ENCODE results near the gene MLEC. TPM values are rescaled to one million over a fixed set of nuclear protein-coding genes. Genes with fewer than 3 reads are reported as not detected.
"Not testable (repeated sequence)": the region's sequence is repeated elsewhere in the genome, so short reads cannot be mapped to it uniquely, and the experiment has no call there.

Gene MLEC
- total RNA-seq, 3 donors from 2014 or later (not counting 1 experiment from before 2014, with no cell fraction given) = 47.4 to 52.8 (median 49.6) TPM

DNA sequence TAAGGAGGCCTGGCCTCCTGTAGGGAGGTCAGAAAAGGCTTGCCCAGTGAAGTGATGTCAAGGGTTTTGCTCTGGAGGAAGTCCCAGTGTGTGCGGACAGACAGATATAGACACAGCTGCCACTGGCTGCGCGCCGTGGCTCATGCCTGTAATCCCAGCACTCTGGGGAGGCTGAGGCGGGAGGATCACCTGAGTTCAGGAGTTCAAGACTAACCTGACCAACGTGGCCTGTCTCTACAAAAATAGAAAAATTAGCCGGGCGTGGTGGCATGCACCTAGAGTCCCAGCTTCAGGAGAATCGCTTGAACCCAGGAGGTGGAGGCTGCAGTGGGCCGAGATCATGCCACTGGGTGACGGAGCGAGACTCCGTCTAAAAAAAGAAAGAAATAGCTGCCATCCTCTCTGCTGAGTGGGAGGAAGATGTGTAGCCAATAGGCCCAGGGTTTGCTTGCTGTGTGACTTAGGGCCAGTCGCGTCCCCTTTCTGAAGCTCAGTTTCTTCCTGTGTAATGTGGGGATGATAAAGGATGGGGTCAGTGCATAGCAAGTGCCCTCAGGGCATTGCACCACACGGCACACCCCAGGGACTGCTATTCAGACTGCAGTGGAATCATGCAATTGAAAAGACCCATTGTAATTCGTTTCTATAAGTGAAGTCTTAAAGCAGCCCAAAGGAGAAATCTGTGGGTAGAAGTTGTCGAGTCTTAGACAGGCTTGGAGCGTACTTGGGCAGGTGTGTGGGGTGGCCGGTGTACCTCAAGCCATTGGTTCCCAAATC, 18.7 kb upstream of the MLEC start:
- H3K27ac Mint-ChIP-seq = no peak overlapping the region
- Histone ChIP-seq H3K27ac (ENCODE audit: low read length) (no peak overlapping the region), H3K4me1 (ENCODE audit: control insufficient read depth, insufficient read depth, low read length) (no peaks in the 10 kb centered on the region), H3K4me3 (ENCODE audit: low read length) (no peak overlapping the region), H3K36me3 (ENCODE audit: control insufficient read depth, insufficient read depth, low read length) (no peaks in the 10 kb centered on the region), H3K9me3 (ENCODE audit: control insufficient read depth, insufficient read depth, low read length) (no peaks in the 10 kb centered on the region), H3K27me3 (ENCODE audit: control insufficient read depth, insufficient read depth, low read length) (no peaks in the 10 kb centered on the region)
- ATAC-seq (no peak), DNase-seq (no peak)
- H3K4me3 Mint-ChIP-seq = no peak overlapping the region
- TF ChIP-seq, protein P1, sequence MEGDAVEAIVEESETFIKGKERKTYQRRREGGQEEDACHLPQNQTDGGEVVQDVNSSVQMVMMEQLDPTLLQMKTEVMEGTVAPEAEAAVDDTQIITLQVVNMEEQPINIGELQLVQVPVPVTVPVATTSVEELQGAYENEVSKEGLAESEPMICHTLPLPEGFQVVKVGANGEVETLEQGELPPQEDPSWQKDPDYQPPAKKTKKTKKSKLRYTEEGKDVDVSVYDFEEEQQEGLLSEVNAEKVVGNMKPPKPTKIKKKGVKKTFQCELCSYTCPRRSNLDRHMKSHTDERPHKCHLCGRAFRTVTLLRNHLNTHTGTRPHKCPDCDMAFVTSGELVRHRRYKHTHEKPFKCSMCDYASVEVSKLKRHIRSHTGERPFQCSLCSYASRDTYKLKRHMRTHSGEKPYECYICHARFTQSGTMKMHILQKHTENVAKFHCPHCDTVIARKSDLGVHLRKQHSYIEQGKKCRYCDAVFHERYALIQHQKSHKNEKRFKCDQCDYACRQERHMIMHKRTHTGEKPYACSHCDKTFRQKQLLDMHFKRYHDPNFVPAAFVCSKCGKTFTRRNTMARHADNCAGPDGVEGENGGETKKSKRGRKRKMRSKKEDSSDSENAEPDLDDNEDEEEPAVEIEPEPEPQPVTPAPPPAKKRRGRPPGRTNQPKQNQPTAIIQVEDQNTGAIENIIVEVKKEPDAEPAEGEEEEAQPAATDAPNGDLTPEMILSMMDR (IDR thresholded peaks at IDR 0.05) = no peak
- peaks cover 0 to 5% of the 10 kb centered on the region in 2 donors for H3K27me3 Mint-ChIP-seq (ENCODE audit: low read depth in 2 of 2)
- no peaks in the 10 kb centered on the region for H3K4me1 Mint-ChIP-seq
- no peaks in the 10 kb centered on the region for H3K9me3 Mint-ChIP-seq
- H3K36me3 Mint-ChIP-seq = no peaks in the 10 kb centered on the region
- WGBS (ENCODE audit: insufficient coverage) = 84% methylated on average over 20 of the region's 20 CpGs
- intact Hi-C loops (cut with micrococcal nuclease) = no loop called here

DNA sequence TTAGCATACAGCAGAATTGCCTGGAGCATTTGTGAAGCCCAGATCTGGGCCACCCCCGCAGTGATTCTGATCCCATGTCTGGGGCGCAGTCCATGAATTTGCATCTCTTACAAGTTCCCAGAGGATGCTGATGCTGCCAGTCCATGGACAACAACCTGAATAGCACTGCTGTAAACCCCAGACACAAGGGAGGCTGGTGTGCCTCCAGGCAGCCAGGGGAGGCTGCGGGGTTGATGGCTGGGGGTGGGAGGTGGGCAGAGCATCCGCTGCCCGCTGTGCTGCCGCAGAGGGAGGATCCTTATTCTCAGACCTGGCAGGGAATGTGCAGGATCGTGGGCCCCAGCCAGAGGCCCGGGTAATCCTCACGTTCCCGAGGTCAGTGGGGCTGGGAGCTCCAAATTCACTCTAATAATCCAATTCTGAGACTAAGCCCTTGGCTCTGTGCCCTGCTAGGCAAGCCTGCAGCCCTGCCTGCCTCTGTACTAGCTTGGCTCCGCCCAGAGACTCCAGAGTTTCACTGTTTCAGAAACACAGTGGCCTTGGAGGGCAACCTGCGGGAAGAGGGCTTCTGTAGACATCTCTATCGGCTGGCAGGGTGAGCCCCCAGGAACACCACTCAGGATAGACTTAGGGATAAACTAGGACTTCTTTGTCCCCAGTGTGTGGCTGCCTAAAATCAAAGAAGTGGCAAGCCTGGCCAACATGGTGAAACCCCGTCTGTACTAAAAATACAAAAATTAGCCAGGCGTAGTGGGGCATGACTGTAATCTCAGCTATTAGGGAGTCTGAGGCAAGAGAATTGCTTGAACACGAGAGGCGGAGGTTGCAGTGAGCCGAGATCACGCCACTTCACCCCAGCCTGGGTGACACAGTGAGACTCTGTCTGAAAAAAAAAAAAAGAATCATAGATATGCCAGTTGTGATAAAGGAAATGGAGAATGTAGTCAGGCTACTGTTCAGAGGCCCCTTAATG, 17.8 kb upstream of the MLEC start:
- no peak overlapping the region for H3K27ac ChIP-seq (ENCODE audit: low read length)
- no peak overlapping the region for H3K4me3 ChIP-seq (ENCODE audit: low read length)
- intact Hi-C loops (cut with micrococcal nuclease) = no loop called here
- Mint-ChIP-seq H3K9me3 (no peaks in the 10 kb centered on the region), H3K36me3 (no peaks in the 10 kb centered on the region), H3K27ac (no peak overlapping the region), H3K4me3 (no peak overlapping the region), H3K27me3 (ENCODE audit: low read depth in 2 of 2) (peaks cover 0 to 3% of the 10 kb centered on the region in 2 donors), H3K4me1 (no peaks in the 10 kb centered on the region)
- no peaks in the 10 kb centered on the region for H3K9me3 ChIP-seq (ENCODE audit: control insufficient read depth, insufficient read depth, low read length)
- TF ChIP-seq, protein P1 (IDR thresholded peaks at IDR 0.05) = no peak
- 80% methylated on average over 19 of the region's 19 CpGs for WGBS (ENCODE audit: insufficient coverage)
- ATAC-seq (no peak), DNase-seq (no peak)
- H3K27me3 ChIP-seq (ENCODE audit: control insufficient read depth, insufficient read depth, low read length) = no peaks in the 10 kb centered on the region
- H3K4me1 ChIP-seq (ENCODE audit: control insufficient read depth, insufficient read depth, low read length) = no peaks in the 10 kb centered on the region
- H3K36me3 ChIP-seq (ENCODE audit: control insufficient read depth, insufficient read depth, low read length) = no peaks in the 10 kb centered on the region

DNA sequence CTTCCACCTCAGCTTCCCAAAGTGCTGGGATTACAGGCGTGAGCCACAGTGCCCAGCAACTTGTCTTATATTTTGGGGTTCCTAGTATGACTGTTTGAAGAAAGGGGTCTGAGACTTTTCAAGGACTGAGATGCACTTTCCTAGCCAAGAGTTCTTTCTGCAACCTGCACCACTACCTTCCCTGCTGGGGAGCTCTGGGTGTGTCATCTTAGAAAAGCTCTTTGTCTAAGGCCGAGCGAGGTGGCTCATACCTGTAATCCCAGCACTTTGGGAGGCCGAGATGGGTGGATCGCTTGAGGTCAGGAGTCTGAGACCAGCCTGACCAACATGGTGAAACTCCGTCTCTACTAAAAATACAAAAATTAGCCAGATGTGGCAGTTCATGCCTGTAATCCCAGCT, 16.7 kb upstream of the MLEC start:
- H3K27ac ChIP-seq (ENCODE audit: low read length); H3K9me3 ChIP-seq (ENCODE audit: control insufficient read depth, insufficient read depth, low read length); H3K4me3 Mint-ChIP-seq; H3K27me3 Mint-ChIP-seq (ENCODE audit: low read depth in 2 of 2); H3K9me3 Mint-ChIP-seq; H3K4me3 ChIP-seq (ENCODE audit: low read length); H3K36me3 Mint-ChIP-seq; intact Hi-C loops (cut with micrococcal nuclease); H3K4me1 ChIP-seq (ENCODE audit: control insufficient read depth, insufficient read depth, low read length); H3K4me1 Mint-ChIP-seq; H3K27me3 ChIP-seq (ENCODE audit: control insufficient read depth, insufficient read depth, low read length); H3K36me3 ChIP-seq (ENCODE audit: control insufficient read depth, insufficient read depth, low read length); DNase-seq; H3K27ac Mint-ChIP-seq; ATAC-seq: not testable (repeated sequence)
- 91% methylated on average over 6 of the region's 6 CpGs for WGBS (ENCODE audit: insufficient coverage)

DNA sequence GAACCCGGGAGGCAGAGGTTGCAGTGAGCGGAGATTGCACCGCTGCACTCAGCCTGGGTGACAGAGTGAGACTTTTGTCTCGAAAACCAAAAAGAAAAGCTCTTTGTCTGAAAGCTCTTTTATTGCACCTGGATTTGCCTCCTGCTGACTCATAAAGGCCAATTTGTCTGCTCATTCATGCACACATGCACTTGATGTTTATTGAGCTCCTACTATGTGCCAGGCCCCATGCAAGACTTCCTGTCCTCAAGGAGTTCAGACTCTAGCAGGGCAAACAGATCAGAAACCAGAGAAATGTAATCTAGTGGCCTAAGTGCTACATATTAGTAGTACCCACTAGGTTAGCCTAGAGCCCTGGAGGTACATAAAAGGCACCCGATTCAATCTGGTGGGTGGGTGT, 16.3 kb upstream of the MLEC start:
- Mint-ChIP-seq H3K9me3 (no peaks in the 10 kb centered on the region), H3K27me3 (ENCODE audit: low read depth in 2 of 2) (peaks cover 0 to 3% of the 10 kb centered on the region in 2 donors), H3K27ac (no peak overlapping the region), H3K36me3 (no peaks in the 10 kb centered on the region), H3K4me3 (no peak overlapping the region), H3K4me1 (no peaks in the 10 kb centered on the region)
- TF ChIP-seq, protein P1 (IDR thresholded peaks at IDR 0.05) = no peak
- no peaks in the 10 kb centered on the region for H3K36me3 ChIP-seq (ENCODE audit: control insufficient read depth, insufficient read depth, low read length)
- H3K4me3 ChIP-seq (ENCODE audit: low read length) = no peak overlapping the region
- intact Hi-C loops (cut with micrococcal nuclease) = no loop called here
- no peak overlapping the region for H3K27ac ChIP-seq (ENCODE audit: low read length)
- ATAC-seq (no peak), DNase-seq (no peak)
- no peaks in the 10 kb centered on the region for H3K9me3 ChIP-seq (ENCODE audit: control insufficient read depth, insufficient read depth, low read length)
- 85% methylated on average over 5 of the region's 5 CpGs for WGBS (ENCODE audit: insufficient coverage)
- no peaks in the 10 kb centered on the region for H3K27me3 ChIP-seq (ENCODE audit: control insufficient read depth, insufficient read depth, low read length)
- no peaks in the 10 kb centered on the region for H3K4me1 ChIP-seq (ENCODE audit: control insufficient read depth, insufficient read depth, low read length)

Data from natural killer cell (primary cell).